K562 (cell line): ENCODE results near the gene GPC2. TPM values are rescaled to one million over a fixed set of nuclear protein-coding genes. Genes with fewer than 3 reads are reported as not detected.

ENCODE experiments used
- ATF4 ChIP-seq: fragments of 450-650 bp; formaldehyde crosslinking; IDR thresholded peaks from 2 replicates; pipeline ENCODE4 v1.4.0; 2022; ENCODE audit warnings: mild to moderate bottlenecking, moderate library complexity
- ATF6 ChIP-seq: sonication (generic); formaldehyde crosslinking; IDR thresholded peaks from 2 replicates; pipeline ENCODE4 v1.4.0; 2020; ENCODE audit warnings: mild to moderate bottlenecking, missing genetic modification reagents
- CCAR2 ChIP-seq: fragments of 200-400 bp; formaldehyde crosslinking; IDR thresholded peaks from 2 replicates; pipeline ENCODE4 v1.6.1; 2017; ENCODE audit warnings: mild to moderate bottlenecking, low read depth, low read length
- L3MBTL2 ChIP-seq: fragments of 450-650 bp; IDR thresholded peaks from 2 replicates; pipeline ENCODE4 v1.6.1; 2016; ENCODE audit warnings: mild to moderate bottlenecking, moderate library complexity
- MCM2 ChIP-seq: fragments of 450-650 bp; IDR thresholded peaks from 2 replicates; pipeline ENCODE4 v1.6.1; 2017; ENCODE audit warnings: low read depth, mild to moderate bottlenecking
- MCM7 ChIP-seq, 2 experiments: fragments of 450-650 bp; IDR thresholded peaks; 2 replicates each; pipeline ENCODE4 v1.6.1; 2016 to 2018
- SMAD4 ChIP-seq: fragments of 250-450 bp; sonication (Bioruptor Pico); conservative IDR thresholded peaks from 2 replicates; pipeline ENCODE4 v1.8.0; 2021; ENCODE audit warnings: inconsistent platforms, mild to moderate bottlenecking, moderate library complexity
- ZNF318 ChIP-seq, 2 experiments: fragments of 450-650 bp; IDR thresholded peaks; 2 replicates each; pipeline ENCODE4 v1.6.1; 2016; ENCODE audit warnings: mild to moderate bottlenecking in 2 of 2, borderline replicate concordance in 1 of 2, low read depth in 1 of 2, moderate library complexity in 1 of 2
- ZNF518B ChIP-seq: fragments of 250-450 bp; sonication (Bioruptor Pico); IDR thresholded peaks from 2 replicates; pipeline ENCODE4 v1.5.0; 2021; ENCODE audit warnings: mild to moderate bottlenecking, moderate library complexity
- polyA plus RNA-seq, 8 experiments: library from polyadenylated mRNA; depleted of rRNA in 4 of 8; stranded (reverse) in 5 of 8; unstranded in 3 of 8; fragments of >200 nt; fragmentation: Nextera tagmentation in 2 of 8; fragmentation: Illumina TruSeq in 1 of 8; extraction: Ambion mirVana in 2 of 8; extraction: Trizol in 1 of 8; gene quantifications; 2 replicates each; pipeline versions ENCODE4 v1.2.1 to v1.2.3, GENCODE V29; 2011 to 2014; ENCODE audit warnings: inconsistent platforms in 1 of 8, missing spikeins in 1 of 8
- total RNA-seq, 7 experiments: library from RNA; depleted of rRNA in 6 of 7; stranded (reverse); fragments of >200 nt in 6 of 7; fragmentation: Illumina TruSeq in 2 of 7; extraction: Trizol in 2 of 7; gene quantifications; 2 replicates each; pipeline versions ENCODE4 v1.2.1 to v1.2.3, GENCODE V29; 2011 to 2021; ENCODE audit warnings: low replicate concordance in 1 of 7

GPC2 gene
- total and polyA plus RNA-seq, 9 of the 15 experiments (the other 6 are each of a cell fraction or from before 2014, with no cell fraction given): 0.06 to 7.7 (median 1.4) TPM; not detected in 1

- no peak for TF ChIP-seq ZNF318 (IDR thresholded peaks at IDR 0.05; ENCODE audit: borderline replicate concordance in 1 of 2, low read depth in 1 of 2)
- no peak for TF ChIP-seq MCM7 (IDR thresholded peaks at IDR 0.05)
- TF ChIP-seq MCM2: no peak
- TF ChIP-seq ZNF518B (CRISPR knock-in tag): no peak
- no peak; the same call in 1 of the 2 replicates for TF ChIP-seq SMAD4 (CRISPR knock-in tag)
- peak; percentile 99 for TF ChIP-seq L3MBTL2
- TF ChIP-seq ATF4 (CRISPR knock-in tag): no peak
- no peak for TF ChIP-seq CCAR2
- TF ChIP-seq ATF6 (CRISPR knock-in tag): peak; percentile 92
Observed at GRCh38 chr7:100177045-100178001, at the start of gene GPC2, which contains the start of gene STAG3 (continued).
